Measurements from ENCODE around the gene TOP3A.

Gene TOP3A

DNA sequence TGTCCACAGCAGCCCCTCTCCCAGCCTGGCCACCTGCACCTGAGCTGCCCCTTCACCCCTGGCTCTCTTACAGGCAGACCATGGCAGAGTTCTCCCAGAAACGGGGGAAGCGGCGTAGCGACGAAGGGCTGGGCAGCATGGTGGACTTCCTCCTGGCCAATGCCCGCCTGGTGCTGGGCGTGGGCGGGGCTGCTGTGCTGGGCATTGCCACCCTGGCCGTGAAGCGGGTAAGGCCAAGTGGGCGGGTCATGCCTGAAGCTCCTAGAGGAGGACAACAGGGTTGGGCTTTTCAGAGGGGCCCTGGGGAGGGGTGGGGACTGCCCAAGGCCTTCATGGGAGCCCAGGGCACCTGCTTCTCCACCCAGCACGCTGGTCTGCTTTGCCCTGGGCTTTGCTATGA is 52.2 kb downstream of the TOP3A start:
- no peak overlapping the region for H3K4me3 ChIP-seq (replicated peaks in 1 of 2; ENCODE audit: low read depth in 2 of 2, low read length in 2 of 2)
- TF ChIP-seq, protein P1, sequence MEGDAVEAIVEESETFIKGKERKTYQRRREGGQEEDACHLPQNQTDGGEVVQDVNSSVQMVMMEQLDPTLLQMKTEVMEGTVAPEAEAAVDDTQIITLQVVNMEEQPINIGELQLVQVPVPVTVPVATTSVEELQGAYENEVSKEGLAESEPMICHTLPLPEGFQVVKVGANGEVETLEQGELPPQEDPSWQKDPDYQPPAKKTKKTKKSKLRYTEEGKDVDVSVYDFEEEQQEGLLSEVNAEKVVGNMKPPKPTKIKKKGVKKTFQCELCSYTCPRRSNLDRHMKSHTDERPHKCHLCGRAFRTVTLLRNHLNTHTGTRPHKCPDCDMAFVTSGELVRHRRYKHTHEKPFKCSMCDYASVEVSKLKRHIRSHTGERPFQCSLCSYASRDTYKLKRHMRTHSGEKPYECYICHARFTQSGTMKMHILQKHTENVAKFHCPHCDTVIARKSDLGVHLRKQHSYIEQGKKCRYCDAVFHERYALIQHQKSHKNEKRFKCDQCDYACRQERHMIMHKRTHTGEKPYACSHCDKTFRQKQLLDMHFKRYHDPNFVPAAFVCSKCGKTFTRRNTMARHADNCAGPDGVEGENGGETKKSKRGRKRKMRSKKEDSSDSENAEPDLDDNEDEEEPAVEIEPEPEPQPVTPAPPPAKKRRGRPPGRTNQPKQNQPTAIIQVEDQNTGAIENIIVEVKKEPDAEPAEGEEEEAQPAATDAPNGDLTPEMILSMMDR (IDR thresholded peaks at IDR 0.05; ENCODE audit: low read depth, low read length): no peak
- DNase-seq (ENCODE audit: low read depth in 2 of 2): no peak

DNA sequence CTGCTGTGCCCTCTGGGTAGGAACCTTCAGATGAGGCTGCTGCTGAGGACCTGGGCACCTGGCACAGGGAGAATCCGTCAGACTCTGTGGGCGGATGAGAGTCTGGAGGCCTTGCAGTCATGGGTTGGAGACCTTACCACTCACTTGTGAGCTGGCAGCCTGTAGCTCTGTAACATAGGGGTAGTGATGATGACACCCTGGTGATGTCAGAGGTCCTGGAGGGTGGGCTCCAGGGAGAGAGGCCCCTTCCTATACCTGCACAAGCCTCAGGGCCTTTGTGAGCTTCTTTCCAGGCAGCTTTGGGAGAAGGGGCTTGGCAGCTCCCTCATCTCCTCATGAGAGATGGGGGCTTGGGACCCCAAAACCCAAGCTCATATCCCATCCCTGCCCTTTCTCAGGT is 52.7 kb downstream of the TOP3A start:
- H3K4me3 ChIP-seq (replicated peaks in 1 of 2; ENCODE audit: low read depth in 2 of 2, low read length in 2 of 2): no peak overlapping the region
- TF ChIP-seq, protein P1 (IDR thresholded peaks at IDR 0.05; ENCODE audit: low read depth, low read length): no peak
- no peak for DNase-seq (ENCODE audit: low read depth in 2 of 2)

DNA sequence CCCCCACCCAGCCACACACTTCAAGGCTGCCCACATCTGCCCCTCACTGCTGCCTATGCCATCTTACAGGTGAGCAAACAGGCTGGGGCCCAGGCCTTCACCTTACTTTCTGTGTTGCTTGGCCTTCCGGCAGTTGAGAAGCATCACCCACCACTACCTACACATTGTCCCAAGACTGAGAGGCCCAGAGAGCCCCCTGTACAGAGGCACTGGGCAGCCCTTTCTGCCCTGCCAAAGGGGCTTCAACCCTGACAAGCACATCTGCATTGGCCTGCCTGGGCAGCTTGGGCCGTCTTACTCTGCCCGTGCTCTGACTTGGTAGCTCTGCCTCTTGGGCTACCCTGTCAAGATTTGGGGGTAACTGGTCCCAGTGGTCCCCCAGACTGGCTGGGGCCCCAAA is 53.1 kb downstream of the TOP3A start:
- TF ChIP-seq, protein P1 (IDR thresholded peaks at IDR 0.05; ENCODE audit: low read depth, low read length): no peak
- no peak for DNase-seq (ENCODE audit: low read depth in 2 of 2)
- peak overlapping the region; percentile 68 to 96 for H3K4me3 ChIP-seq (replicated peaks in 1 of 2; ENCODE audit: low read depth in 2 of 2, low read length in 2 of 2)

DNA sequence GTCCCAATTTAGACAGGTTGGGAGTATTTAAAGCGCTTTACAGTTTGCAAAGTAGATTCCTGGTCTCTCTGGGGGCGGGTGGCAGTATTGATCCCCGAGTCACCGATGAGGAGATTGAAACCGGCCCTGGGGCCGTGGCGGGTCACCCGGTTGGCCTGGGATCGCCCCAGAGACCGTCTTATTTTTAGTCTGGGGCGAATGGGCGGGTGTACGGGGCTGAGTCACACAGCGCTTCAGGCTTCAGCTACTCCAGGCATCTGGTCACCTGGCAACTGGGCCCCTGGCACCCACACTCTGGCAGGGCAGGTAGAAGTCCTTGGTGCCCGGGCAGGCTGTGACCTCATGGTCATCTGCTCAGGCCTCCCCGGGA is 53.7 kb downstream of the TOP3A start:
- TF ChIP-seq, protein P1 (IDR thresholded peaks at IDR 0.05; ENCODE audit: low read depth, low read length): no peak
- peak overlapping the region; percentile 68 to 96 for H3K4me3 ChIP-seq (replicated peaks in 1 of 2; ENCODE audit: low read depth in 2 of 2, low read length in 2 of 2)
- peak; percentile 39 to 51 for DNase-seq (ENCODE audit: low read depth in 2 of 2)

DNA sequence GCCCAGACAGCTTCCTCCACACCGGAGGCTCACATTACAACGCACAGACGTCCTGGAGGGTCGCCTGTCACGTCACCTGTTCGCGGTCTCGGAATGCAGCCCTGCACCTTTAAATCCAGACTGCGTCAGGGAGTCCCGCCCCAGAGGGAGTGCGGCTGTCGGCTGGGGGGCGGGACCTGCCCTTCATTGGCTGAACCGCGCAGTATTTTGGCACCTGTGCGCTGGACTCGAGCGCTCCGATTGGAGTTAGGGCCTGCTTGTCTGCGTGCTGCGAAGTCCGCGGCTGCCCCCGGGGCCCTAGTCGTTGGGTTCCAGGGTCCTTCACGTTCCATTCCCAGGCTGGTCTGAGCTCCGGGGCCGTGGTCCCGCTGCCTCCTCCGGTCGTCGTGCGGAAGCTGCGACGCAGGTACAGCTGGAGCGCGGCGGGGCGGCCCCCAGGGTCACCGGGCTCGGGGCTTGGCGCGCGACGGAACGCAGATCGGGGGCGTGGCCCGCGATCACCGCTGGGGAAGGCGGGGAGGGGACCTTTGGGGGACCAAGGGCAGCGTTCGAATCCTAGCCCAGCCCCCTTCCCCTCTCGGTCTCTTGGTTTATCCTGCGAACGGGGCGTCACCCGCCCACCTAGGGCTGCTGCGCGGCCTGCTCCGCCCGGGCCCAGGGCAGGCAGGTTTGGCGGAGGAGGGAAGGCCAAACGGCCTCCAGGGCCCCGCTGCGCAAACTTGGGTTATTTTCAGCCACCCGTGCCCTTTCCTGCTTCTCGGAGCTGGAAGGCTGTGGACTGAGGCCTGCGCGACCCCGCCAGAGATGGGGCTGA is 54.3 kb downstream of the TOP3A start, which contains the start of gene MIEF2:
Gene MIEF2, plus strand, starts transcription at position 331 of the 814 bp plus-strand sequence. CDS start 2,059 bp downstream, outside the sequence.
- peak within 1 kb of the TSS; percentile 68 to 96 for H3K4me3 ChIP-seq (replicated peaks in 1 of 2; ENCODE audit: low read depth in 2 of 2, low read length in 2 of 2)
- TF ChIP-seq, protein P1 (IDR thresholded peaks at IDR 0.05; ENCODE audit: low read depth, low read length): no peak
- peak; percentile 95 to 96 for DNase-seq (ENCODE audit: low read depth in 2 of 2)

DNA sequence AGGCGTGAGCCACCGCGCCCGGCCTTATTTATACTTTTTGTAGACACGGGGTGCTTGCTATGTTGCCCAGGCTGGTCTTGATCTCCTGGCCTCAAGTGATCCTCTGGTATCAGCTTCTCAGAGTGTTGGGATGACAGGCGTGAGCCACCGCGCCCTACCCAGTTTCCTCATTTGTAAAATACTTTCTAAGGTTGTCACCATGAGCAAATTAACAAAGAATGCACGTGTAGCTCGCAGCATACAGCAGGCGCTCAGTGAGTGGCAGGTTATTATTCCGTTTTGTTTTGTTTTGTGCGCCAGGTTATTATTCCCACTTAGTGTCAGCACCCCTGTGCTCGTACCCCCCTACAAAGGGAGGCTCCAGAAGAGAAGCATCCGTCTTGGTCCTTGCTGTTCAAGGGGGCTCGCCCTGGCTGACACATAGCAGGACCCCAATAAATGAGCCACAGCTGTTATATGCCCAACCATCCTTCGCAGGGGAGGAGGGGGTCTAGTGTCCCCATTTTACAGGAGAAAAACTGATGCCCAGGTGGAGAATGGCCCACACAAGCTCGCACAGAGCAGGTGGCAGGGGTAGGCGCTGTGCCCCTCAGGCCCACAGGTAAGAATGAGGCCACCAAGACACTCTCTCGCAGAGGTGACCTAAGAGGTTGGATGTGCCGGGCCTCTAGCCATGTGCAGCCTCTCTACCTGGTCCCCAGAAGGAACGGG is 55.0 kb downstream of the TOP3A start:
- DNase-seq (ENCODE audit: low read depth in 2 of 2): no peak
- H3K4me3 ChIP-seq (replicated peaks in 1 of 2; ENCODE audit: low read depth in 2 of 2, low read length in 2 of 2): peak overlapping the region; percentile 68 to 96
- TF ChIP-seq, protein P1 (IDR thresholded peaks at IDR 0.05; ENCODE audit: low read depth, low read length): no peak

All from cardiac fibroblast (primary cell).